ENCODE measurements around the gene RGS11. TPM values are rescaled to one million over a fixed set of nuclear protein-coding genes. Genes with fewer than 3 reads are reported as not detected.

The RGS11 gene
- polyA plus RNA-seq, 1 donor: 1.4 TPM

GRCh38 chr16:296806-297510 lies 21.2 kb upstream of the RGS11 start:
- DNase-seq: no peak

DNA sequence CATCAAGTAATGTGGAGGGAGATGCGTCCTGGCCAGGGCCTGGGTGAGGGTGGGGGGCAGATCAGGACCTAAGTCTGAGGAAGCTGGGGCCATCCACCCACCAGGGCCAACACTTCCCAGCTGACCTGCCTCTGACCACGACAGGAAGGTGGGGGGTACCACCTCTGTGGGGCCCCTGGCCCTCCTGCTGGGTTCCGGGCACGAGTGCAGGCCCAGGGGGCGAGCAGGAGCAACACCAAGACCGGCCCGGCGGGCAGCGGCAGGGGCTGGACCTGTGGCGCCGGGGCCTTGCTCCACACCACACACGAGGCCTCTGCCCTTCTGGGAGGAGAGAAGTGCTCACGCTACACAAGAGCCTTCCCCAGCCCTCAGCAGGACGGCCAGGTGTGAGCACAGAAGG lies 20.5 kb upstream of the RGS11 start:
- DNase-seq: no peak

DNA sequence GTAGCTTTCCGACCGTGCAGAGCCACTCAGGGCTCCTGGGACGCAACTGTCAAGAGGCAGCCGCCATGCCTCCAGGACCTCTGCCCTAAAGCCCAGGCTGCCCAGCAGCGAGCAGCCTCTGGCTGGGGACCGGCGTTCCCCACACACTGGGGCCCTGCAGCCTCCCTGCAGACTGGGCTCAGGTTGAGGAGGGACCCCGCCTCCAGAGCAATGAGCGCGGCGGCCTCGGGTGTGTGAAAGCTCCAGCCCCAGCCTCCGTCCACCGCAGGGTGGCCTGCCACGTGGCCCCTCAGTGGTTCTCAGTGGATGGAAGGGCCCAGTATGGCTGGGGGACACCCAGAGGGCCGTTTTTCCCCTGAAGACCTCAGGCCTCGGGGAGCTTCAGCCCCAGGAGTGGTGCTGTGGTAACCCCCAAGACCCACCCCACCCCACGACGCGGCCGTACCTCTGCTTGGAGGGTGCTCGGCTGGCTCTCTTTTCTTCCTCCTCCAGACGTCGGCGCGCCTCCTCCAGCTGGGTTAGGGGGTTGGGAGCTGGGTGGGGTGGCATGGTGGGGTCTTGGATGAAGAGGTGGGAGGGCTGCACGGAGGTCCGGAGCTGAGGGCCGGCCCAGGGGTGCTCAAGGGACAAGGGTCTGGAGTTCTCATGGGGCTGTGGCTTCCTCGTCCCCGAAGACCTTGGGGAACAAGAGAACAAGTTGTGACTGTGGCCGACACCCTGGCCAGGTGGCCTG lies 17.5 kb upstream of the RGS11 start:
- no peak for DNase-seq

- DNase-seq: no peak
These were observed 15.8 kb upstream of the RGS11 start for GRCh38 chr16:291539-291938.

- DNase-seq: no peak
These were observed 15.1 kb upstream of the RGS11 start for GRCh38 chr16:290681-291405.

DNA sequence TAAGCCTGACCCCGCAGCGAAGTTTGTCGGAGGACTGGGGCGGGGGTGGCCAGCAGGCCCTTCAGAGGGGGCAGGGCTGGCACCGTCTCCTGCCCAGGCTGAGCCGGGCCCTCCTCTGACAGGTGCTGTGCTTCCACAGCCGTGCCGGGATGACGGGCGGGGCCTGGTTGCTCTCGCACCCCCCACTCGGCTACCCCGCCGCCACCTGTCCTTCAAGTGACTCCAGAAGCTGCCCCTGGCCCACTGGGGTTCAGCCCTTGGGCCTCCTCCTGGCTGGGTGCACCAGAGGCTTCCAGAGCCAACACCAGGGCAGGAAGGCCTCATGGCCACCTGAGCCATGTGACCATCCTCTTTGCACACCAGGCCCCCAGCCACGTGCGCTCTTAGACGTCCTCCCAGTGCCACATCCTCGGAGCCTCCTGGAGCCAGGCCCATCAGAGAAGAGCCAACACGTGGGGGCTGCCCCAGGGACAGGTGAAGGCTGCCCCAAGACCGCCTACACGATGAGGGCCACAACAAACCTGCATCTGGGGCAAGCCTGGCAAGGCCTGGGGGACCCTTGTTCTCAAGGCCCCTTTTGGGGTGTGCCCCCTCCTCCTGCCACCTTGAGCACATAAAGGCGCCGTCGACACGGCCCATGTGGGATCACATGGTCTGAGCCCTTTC lies 14.4 kb upstream of the RGS11 start:
- DNase-seq: no peak

DNA sequence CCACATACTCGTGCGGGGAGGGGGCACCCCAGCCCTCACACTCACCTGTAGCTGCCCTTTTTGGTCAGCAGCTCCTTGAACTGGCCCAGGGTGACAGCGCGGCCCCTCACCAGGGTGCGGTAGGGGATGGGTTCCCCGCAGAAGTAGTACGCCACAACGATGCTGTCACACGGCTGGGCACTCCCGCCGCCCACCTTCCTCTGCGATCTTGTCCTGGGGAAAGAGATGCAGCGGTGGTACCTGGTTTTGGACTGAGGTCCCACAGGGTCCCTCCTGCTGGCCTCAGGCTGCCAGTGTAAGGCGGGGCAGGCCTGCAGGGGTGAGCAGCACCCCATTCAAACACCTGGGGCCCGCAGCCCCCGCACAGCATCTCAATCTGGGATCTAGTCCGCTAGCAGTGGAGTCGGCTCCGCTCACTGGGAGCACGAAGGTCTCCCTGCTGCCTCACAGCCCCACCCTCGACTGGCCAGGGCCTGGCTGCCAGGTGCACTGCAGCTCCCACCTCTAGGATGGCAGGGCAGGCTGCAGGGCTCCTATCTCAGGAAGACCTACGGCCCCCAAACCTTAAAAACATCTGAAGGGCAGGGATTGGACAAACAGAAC lies 13.8 kb upstream of the RGS11 start:
- no peak for DNase-seq

DNA sequence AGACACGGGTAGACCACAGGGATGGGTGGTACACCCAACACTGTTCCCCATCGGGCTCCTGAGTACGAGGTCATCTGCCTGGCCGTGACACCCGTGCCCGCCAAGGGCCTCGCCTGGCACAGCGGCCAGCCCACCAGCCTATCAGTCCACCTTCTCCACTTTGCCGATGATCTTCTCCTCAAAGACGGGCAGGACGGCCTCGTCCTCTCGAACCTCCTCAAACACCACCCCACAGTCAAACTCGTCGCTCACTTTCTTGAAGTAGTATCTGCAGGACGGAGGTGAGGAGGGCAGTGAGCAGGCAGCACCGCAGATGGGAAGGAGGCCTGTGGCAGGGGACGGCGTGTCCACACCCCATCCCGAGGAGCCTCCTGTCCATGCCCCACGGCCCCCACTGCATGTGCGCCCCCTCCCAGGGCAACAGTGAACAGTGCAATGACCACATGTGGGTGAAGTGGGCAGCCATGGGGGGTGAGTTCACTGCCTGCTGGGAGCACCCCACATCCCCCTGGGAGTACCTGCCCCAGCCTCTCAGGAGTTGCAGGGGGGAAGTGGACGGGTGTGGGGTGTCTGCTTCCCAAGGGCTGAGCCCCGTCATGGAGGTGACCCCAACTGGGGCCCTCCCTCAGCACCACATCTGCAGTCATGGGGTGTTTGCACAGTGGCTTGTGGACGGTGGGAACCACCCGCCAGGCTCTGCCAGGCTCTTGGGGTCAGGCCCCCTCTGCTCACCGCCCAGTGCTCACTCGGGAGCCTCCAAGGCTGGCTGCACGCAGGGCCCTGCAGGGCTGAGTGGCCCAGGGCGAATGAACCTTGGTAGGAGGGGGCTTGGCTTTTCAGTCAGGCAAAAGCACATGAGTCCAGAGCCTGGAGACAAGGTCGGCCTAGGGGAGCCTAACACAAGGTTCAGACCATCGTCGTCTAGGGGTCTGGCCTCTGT lies 12.5 kb upstream of the RGS11 start:
- no peak for DNase-seq

DNA sequence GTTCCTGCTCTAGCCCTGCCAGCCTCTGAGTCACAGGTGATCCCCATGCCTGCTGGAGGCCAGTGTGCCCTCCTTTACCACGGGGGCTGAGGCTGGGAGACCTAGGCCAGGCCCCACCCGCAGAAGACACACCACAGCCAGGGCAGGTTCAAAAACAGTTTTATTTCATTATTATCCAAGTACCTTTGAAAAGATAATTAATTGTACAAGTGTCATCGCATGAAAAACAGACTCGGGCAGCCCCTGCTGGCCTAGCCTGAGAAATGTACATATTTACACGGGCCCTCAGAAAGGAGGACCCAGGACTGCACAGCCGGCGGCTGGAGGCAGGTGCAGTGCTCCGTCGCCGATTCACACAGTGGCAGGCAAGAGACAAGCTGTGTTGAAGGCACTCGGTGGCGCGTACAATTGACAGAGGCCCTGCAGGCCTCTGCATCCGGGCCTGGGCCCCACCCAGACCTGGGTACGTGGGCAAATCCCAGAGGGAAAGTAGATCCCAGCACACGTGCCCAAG lies 11.6 kb upstream of the RGS11 start:
- DNase-seq: no peak

DNA sequence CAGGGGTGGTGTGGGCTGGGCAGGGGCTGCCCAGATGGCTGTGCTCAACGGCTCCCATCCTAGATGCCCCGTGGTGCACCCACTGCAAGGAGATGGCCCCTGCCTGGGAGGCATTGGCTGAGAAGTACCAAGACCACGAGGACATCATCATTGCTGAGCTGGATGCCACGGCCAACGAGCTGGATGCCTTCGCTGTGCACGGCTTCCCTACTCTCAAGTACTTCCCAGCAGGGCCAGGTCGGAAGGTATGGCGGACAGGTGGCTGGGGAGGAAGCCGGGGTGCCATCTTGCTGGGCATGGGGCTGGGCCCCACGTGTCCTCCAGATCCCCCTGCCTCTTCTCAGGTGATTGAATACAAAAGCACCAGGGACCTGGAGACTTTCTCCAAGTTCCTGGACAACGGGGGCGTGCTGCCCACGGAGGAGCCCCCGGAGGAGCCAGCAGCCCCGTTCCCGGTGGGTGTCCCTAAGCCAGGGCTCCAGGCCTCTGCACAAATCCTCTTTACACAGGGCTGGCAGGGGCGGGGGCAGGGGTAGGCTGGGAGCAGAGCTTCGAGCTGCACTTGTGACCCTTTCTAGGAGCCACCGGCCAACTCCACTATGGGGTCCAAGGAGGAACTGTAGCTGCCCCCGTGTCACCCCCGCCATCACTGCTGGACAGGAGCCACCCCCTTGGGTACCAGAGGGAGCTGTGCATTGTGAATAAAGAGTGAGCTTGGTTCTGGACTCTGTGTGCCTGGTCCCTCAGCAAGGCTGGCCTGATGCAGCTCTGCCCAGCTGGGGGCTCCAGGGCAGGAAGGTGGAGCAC lies 10.9 kb upstream of the RGS11 start:
- DNase-seq: no peak

DNA sequence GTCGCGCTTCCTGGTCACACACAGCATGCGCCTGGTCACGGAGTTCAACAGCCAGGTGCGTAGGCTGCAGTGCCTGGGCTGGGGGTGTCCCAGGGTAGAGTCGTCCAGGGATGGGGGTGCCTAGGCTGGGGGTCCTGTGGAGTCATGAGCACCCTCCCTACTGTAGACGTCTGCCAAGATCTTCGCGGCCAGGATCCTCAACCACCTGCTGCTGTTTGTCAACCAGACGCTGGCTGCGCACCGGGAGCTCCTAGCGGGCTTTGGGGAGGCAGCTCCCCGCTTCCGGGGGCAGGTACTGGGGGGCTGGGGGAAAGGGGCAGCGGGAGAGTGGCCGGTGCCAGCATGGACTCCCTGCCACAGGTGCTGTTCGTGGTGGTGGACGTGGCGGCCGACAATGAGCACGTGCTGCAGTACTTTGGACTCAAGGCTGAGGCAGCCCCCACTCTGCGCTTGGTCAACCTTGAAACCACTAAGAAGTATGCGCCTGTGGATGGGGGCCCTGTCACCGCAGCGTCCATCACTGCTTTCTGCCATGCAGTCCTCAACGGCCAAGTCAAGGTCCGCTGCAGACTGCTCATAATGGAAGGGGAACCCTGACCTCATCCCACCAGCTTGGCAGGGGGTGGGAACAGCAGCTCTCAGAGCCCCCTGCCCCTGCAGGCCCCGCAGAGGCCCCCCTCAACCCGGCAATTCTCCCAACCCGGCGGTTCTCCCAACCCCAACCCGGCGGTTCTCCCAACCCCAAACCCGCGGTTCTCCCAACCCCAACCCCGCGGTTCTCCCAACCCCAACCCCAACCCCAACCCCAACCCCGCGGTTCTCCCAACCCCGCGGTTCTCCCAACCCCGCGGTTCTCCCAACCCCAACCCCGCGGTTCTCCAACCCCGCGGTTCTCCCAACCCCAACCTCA lies 9.7 kb upstream of the RGS11 start:
- DNase-seq: no peak

- DNase-seq: no peak
These were observed 8.7 kb upstream of the RGS11 start for GRCh38 chr16:284204-285120.

- no peak for DNase-seq
These were observed 7.5 kb upstream of the RGS11 start, which contains the start of gene PDIA2 for GRCh38 chr16:283033-283805. Gene PDIA2 (plus strand): TSS chr16:283164. CDS start chr16:283170, 6 bp downstream.

DNA sequence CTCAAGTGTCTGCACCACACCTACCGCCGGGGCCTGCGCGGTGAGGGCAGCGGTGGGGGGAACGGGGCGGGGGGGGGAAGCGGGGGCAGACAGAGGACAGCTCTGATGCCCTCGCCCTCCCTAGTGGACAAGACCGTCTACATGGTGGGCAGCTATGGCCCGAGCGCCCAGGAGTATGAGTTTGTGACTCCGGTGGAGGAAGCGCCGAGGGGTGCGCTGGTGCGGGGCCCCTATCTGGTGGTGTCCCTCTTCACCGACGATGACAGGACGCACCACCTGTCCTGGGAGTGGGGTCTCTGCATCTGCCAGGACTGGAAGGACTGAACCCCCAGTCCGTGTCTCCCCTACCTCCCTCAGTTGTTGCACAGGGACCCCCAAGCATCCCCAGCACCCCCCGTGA lies 6.7 kb upstream of the RGS11 start:
- no peak for DNase-seq

GRCh38 chr16:281660-282255 lies 6.0 kb upstream of the RGS11 start:
- no peak for DNase-seq

DNA sequence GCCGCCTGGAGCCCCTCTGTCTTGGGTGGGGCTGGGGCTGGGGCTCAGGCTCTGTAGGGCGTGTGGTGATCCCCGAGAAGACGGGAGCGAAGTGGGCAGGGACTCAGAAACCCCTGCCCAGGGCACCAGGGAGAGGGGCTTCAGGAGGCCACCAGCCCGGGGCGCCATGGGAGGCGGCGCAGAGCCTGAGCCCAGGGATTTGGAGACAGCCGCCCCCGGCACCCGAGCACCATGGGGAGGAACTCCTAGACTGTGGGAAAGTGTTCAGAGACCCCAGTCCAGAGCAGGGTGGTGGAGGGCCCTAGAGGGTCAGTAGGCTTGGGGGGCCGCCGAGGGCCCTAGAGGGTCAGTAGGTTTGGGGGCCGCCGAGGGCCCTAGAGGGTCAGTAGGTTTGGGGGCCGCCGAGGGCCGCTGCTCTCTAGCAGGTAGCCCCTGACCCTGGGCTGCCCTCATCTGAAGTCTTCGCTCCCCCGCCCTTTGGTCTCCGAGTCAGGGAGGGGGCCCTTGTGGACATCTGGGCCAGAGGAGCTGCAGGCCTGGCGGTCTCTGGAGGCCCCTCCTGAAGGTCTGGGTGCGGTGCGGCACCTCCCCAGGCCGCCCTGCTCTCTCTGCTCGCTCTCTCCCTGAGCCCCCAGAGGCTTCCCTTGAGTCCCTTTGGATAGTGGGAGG lies 5.4 kb upstream of the RGS11 start:
- DNase-seq: no peak
